Smooth muscle cell (in vitro differentiated cells): Measurements from ENCODE around the gene VPS41. TPM values are rescaled to one million over a fixed set of nuclear protein-coding genes. Genes with fewer than 3 reads are reported as not detected.

Source experiments
- DNase-seq: peaks from one replicate; lab custom pipeline; 2025; ENCODE audit not compliant: unreplicated experiment; lab: John Stamatoyannopoulos, UW
- H2AFZ ChIP-seq: fragments of 200-600 bp; sonication (generic); 2 replicates; pipeline ENCODE4 v1.6.0; 2016; ENCODE audit warnings: antibody characterized with exemption, low read depth, mild to moderate bottlenecking
- H3F3A ChIP-seq: fragments of 200-600 bp; sonication (generic); 2 replicates; pipeline ENCODE4 v1.6.0; 2017; ENCODE audit warnings: antibody characterized with exemption, low read depth
- H3K27ac ChIP-seq: fragments of 200-600 bp; sonication (generic); 2 replicates; pipeline ENCODE4 v1.5.1; 2016; ENCODE audit warnings: low read depth, mild to moderate bottlenecking
- H3K27me3 ChIP-seq: fragments of 200-600 bp; sonication (generic); 2 replicates; pipeline ENCODE4 v1.6.1; 2016; ENCODE audit warnings: low read depth, mild to moderate bottlenecking
- H3K36me3 ChIP-seq: fragments of 200-600 bp; sonication (generic); 2 replicates; pipeline ENCODE4 v1.5.1; 2016; ENCODE audit warnings: low read depth
- H3K4me1 ChIP-seq: fragments of 200-600 bp; sonication (generic); 2 replicates; pipeline ENCODE4 v1.5.1; 2016; ENCODE audit warnings: low read depth
- H3K4me2 ChIP-seq: fragments of 200-600 bp; sonication (generic); 2 replicates; pipeline ENCODE4 v1.6.0; 2016; ENCODE audit warnings: mild to moderate bottlenecking
- H3K4me3 ChIP-seq: fragments of 200-600 bp; sonication (generic); 2 replicates; pipeline ENCODE4 v1.5.1; 2016; ENCODE audit warnings: mild to moderate bottlenecking
- H3K79me2 ChIP-seq: fragments of 200-600 bp; sonication (generic); 2 replicates; pipeline ENCODE4 v1.6.0; 2016; ENCODE audit warnings: low read depth, mild to moderate bottlenecking
- H3K9ac ChIP-seq: fragments of 200-600 bp; sonication (generic); 2 replicates; pipeline ENCODE4 v1.6.0; 2016; ENCODE audit warnings: low read depth
- H3K9me3 ChIP-seq: fragments of 200-600 bp; sonication (generic); replicated peaks from 2 replicates; pipeline ENCODE4 v1.5.1; 2016; ENCODE audit warnings: low read depth
- H4K20me1 ChIP-seq: fragments of 200-600 bp; sonication (generic); 2 replicates; pipeline ENCODE4 v1.6.0; 2016; ENCODE audit warnings: low read depth
- WGBS: methylation state at CpG from one replicate; pipeline ENCODE4 v1.1.7; 2016; ENCODE audit warnings: low lambda C conversion rate; 5-methylcytosine and 5-hydroxymethylcytosine counted together
- polyA plus RNA-seq: library from polyadenylated mRNA; unstranded; fragments of >200 nt; fragmentation: Nextera tagmentation; extraction: Ambion mirVana; gene quantifications from 2 replicates; pipeline ENCODE4 v1.2.1, GENCODE V29; 2016
- total RNA-seq: library from RNA; depleted of rRNA; stranded (reverse); fragments of >200 nt; gene quantifications from 2 replicates; pipeline ENCODE4 v1.2.3, GENCODE V29; 2014
- TF ChIP-seq, protein P1 (sequence below): fragments of 200-600 bp; sonication (generic); IDR thresholded peaks from 2 replicates; pipeline ENCODE4 v1.5.1; 2017; ENCODE audit warnings: borderline replicate concordance, mild to moderate bottlenecking, antibody characterized with exemption; ENCODE audit not compliant: insufficient read depth, poor library complexity, severe bottlenecking

The VPS41 gene
- total and polyA plus RNA-seq, 2 experiments from 2014 or later, result 22.1 to 39.7 TPM

DNA sequence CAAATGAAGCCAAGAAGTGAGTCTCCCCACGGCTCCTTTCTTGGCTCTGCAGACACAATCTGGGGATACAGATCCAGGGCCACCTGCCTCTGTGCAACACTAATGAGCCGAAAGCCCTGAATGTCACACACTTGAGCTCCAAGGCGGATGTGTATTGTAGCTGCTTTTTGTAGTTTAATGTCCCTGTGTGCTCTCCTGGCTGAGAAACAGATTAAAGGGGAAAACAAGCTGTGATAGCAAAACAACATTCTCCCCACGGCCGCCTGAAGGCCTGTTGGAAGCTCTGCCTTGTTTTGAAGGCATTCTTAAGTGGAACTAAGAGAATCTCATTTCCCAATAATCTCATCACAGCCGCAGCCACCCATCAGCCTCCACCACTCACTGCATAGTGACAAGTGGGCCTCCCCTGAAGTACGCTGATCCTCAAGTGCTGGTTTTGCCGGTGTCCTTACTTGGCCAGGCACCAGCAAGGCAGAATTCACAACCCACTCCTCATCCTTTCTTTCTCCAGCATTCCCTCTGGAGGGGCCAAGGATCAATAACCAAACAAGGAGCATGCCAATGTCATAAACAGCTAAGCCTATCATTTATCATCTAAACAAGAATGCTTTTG, 233.4 kb downstream of the VPS41 start:
- no peak for DNase-seq
- H3K27ac ChIP-seq, result no peak overlapping the region
- H2AFZ ChIP-seq, result no peak overlapping the region
- no peaks in the 10 kb centered on the region for H3K4me1 ChIP-seq
- H4K20me1 ChIP-seq, result no peaks in the 10 kb centered on the region
- H3K9ac ChIP-seq, result no peak overlapping the region
- H3F3A ChIP-seq, result no peaks in the 10 kb centered on the region
- WGBS, result 84% methylated on average over 8 of the region's 8 CpGs
- H3K4me2 ChIP-seq, result no peak overlapping the region
- no peaks in the 10 kb centered on the region for H3K9me3 ChIP-seq
- H3K4me3 ChIP-seq, result no peak overlapping the region
- TF ChIP-seq, protein P1, sequence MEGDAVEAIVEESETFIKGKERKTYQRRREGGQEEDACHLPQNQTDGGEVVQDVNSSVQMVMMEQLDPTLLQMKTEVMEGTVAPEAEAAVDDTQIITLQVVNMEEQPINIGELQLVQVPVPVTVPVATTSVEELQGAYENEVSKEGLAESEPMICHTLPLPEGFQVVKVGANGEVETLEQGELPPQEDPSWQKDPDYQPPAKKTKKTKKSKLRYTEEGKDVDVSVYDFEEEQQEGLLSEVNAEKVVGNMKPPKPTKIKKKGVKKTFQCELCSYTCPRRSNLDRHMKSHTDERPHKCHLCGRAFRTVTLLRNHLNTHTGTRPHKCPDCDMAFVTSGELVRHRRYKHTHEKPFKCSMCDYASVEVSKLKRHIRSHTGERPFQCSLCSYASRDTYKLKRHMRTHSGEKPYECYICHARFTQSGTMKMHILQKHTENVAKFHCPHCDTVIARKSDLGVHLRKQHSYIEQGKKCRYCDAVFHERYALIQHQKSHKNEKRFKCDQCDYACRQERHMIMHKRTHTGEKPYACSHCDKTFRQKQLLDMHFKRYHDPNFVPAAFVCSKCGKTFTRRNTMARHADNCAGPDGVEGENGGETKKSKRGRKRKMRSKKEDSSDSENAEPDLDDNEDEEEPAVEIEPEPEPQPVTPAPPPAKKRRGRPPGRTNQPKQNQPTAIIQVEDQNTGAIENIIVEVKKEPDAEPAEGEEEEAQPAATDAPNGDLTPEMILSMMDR, result no peak
- no peaks in the 10 kb centered on the region for H3K36me3 ChIP-seq
- H3K27me3 ChIP-seq, result peaks cover 9% of the 10 kb centered on the region
- no peaks in the 10 kb centered on the region for H3K79me2 ChIP-seq

- no peak for DNase-seq
- H3K9me3 ChIP-seq, result no peaks in the 10 kb centered on the region
- no peak overlapping the region for H2AFZ ChIP-seq
- H3K36me3 ChIP-seq, result no peaks in the 10 kb centered on the region
- no peaks in the 10 kb centered on the region for H3K79me2 ChIP-seq
- H3K4me1 ChIP-seq, result no peaks in the 10 kb centered on the region
- WGBS, result 81% methylated on average over 1 of the region's 1 CpG
- no peaks in the 10 kb centered on the region for H3F3A ChIP-seq
- no peak overlapping the region for H3K4me3 ChIP-seq
- TF ChIP-seq, protein P1, result no peak
- H4K20me1 ChIP-seq, result no peaks in the 10 kb centered on the region
- H3K27me3 ChIP-seq, result peaks cover 9% of the 10 kb centered on the region
- no peak overlapping the region for H3K27ac ChIP-seq
- no peak overlapping the region for H3K4me2 ChIP-seq
- no peak overlapping the region for H3K9ac ChIP-seq
These were observed 234.5 kb downstream of the VPS41 start for GRCh38 chr7:38674513-38674912.

- WGBS, result 51% methylated on average over 3 of the region's 3 CpGs
- Histone ChIP-seq H3F3A (no peaks in the 10 kb centered on the region), H3K4me3 (no peak overlapping the region), H2AFZ (no peak overlapping the region), H3K9ac (no peak overlapping the region), H3K27me3 (peaks cover 9% of the 10 kb centered on the region), H3K27ac (no peak overlapping the region), H3K4me1 (no peaks in the 10 kb centered on the region), H3K36me3 (no peaks in the 10 kb centered on the region), H4K20me1 (no peaks in the 10 kb centered on the region), H3K9me3 (no peaks in the 10 kb centered on the region), H3K79me2 (no peaks in the 10 kb centered on the region), H3K4me2 (no peak overlapping the region)
- no peak for DNase-seq
- TF ChIP-seq, protein P1, result no peak
These were observed 235.2 kb downstream of the VPS41 start for GRCh38 chr7:38673795-38674194.

Other genes with a start within 250 kb of the VPS41 start
- gene POU6F2, start 68.7 kb upstream of the VPS41 start, total RNA-seq, result 1.2 and 1.6 TPM in 2 replicates
- 1.2 and 2.5 TPM in 2 replicates for gene POU6F2, start 68.7 kb upstream of the VPS41 start, polyA plus RNA-seq